Loucy (cell line): ENCODE data around the gene PLN.

ENCODE experiments used
- EZH2phosphoT487 ChIP-seq: fragments of 200-600 bp; IDR thresholded peaks from 2 replicates; pipeline ENCODE4 v1.6.1; 2018; ENCODE audit warnings: antibody characterized with exemption, mild to moderate bottlenecking, moderate library complexity, borderline replicate concordance
- TF ChIP-seq, protein P1 (sequence below): fragments of 200-600 bp; sonication (generic); conservative IDR thresholded peaks from 2 replicates; pipeline ENCODE4 v1.5.1; 2014; ENCODE audit warnings: mild to moderate bottlenecking, antibody characterized with exemption, low read length

DNA sequence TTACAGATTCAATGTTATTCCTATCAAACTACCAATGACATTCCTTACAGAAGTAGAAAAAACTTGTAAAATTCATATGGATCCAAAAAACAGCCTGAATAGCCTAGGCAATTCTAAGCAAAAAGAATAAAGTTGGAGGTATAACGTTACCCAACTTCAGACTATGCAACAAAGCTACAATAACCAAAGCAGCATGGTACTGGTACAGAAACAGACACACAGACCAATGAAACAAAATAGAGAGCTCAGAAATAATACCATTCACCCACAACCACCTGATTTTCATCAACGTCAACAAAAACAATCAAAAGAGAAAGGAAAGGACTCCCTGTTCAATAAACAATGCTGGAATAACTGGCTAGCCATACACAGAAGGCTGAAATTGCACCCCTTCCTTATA, 17.2 kb upstream of the PLN start:
- TF ChIP-seq, protein P1, sequence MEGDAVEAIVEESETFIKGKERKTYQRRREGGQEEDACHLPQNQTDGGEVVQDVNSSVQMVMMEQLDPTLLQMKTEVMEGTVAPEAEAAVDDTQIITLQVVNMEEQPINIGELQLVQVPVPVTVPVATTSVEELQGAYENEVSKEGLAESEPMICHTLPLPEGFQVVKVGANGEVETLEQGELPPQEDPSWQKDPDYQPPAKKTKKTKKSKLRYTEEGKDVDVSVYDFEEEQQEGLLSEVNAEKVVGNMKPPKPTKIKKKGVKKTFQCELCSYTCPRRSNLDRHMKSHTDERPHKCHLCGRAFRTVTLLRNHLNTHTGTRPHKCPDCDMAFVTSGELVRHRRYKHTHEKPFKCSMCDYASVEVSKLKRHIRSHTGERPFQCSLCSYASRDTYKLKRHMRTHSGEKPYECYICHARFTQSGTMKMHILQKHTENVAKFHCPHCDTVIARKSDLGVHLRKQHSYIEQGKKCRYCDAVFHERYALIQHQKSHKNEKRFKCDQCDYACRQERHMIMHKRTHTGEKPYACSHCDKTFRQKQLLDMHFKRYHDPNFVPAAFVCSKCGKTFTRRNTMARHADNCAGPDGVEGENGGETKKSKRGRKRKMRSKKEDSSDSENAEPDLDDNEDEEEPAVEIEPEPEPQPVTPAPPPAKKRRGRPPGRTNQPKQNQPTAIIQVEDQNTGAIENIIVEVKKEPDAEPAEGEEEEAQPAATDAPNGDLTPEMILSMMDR: no peak
- TF ChIP-seq EZH2phosphoT487: no peak
